Trophoblast cell (in vitro differentiated cells and primary cell): ENCODE results near the gene TBC1D16.
A peak's percentile ranks its signal among the peaks of the same experiment; 100 is the strongest.

Experiments used
- DNase-seq, 2 donors: peaks; one replicate each; pipeline ENCODE4 v3.0.0-alpha.2; 2016
- H2AFZ ChIP-seq: 2 replicates; pipeline ENCODE4 v1.6.1; 2013; ENCODE audit warnings: low read length, moderate library complexity, mild to moderate bottlenecking; ENCODE audit not compliant: insufficient read depth, poor library complexity
- H2AK5ac ChIP-seq: 2 replicates; pipeline ENCODE4 v1.6.1; 2013; ENCODE audit warnings: mild to moderate bottlenecking, low read length
- H2BK120ac ChIP-seq: 2 replicates; pipeline ENCODE4 v1.6.1; 2013; ENCODE audit warnings: low read length, mild to moderate bottlenecking, moderate library complexity; ENCODE audit not compliant: insufficient read depth, poor library complexity
- H2BK12ac ChIP-seq: 2 replicates; pipeline ENCODE4 v1.6.1; 2013; ENCODE audit warnings: mild to moderate bottlenecking, low read length, moderate library complexity
- H2BK5ac ChIP-seq: 2 replicates; pipeline ENCODE4 v1.6.1; 2013; ENCODE audit warnings: low read length, low read depth, moderate library complexity, mild to moderate bottlenecking; ENCODE audit not compliant: poor library complexity
- H3K14ac ChIP-seq: 2 replicates; pipeline ENCODE4 v1.6.1; 2013; ENCODE audit warnings: mild to moderate bottlenecking, low read length
- H3K18ac ChIP-seq: 2 replicates; pipeline ENCODE4 v1.6.1; 2013; ENCODE audit warnings: mild to moderate bottlenecking, low read length
- H3K23ac ChIP-seq: 2 replicates; pipeline ENCODE4 v1.6.1; 2013; ENCODE audit warnings: low read length
- H3K27ac ChIP-seq: 2 replicates; pipeline ENCODE4 v1.5.1; 2013; ENCODE audit warnings: low read depth, mild to moderate bottlenecking, inconsistent platforms, low read length, moderate library complexity
- H3K27me3 ChIP-seq: 2 replicates; pipeline ENCODE4 v1.6.1; 2013; ENCODE audit warnings: inconsistent platforms, mild to moderate bottlenecking, low read length, moderate library complexity; ENCODE audit not compliant: insufficient read depth
- H3K36me3 ChIP-seq, 2 experiments: 1 replicate in 1 of 2; 2 replicates in 1 of 2; pipeline ENCODE4 v1.6.1; 2013; ENCODE audit warnings: low read length in 2 of 2, mild to moderate bottlenecking in 2 of 2, moderate library complexity in 1 of 2; ENCODE audit not compliant: insufficient read depth in 2 of 2, control insufficient read depth in 1 of 2
- H3K4ac ChIP-seq: 2 replicates; pipeline ENCODE4 v1.6.1; 2013; ENCODE audit warnings: low read depth, mild to moderate bottlenecking, low read length, moderate library complexity
- H3K4me1 ChIP-seq, 2 experiments: 1 replicate in 1 of 2; 2 replicates in 1 of 2; pipeline ENCODE4 v1.6.1; 2013; ENCODE audit warnings: low read length in 2 of 2, mild to moderate bottlenecking in 2 of 2, moderate library complexity in 1 of 2; ENCODE audit not compliant: insufficient read depth in 2 of 2, control insufficient read depth in 1 of 2
- H3K4me2 ChIP-seq: 2 replicates; pipeline ENCODE4 v1.6.1; 2013; ENCODE audit warnings: inconsistent platforms, mild to moderate bottlenecking, low read length, moderate library complexity
- H3K4me3 ChIP-seq: 2 replicates; pipeline ENCODE4 v1.5.1; 2013; ENCODE audit warnings: mild to moderate bottlenecking, low read depth, low read length, inconsistent platforms
- H3K79me1 ChIP-seq: one replicate; pipeline ENCODE4 v1.6.1; 2013; ENCODE audit warnings: low read length
- H3K79me2 ChIP-seq: 2 replicates; pipeline ENCODE4 v1.6.1; 2013; ENCODE audit warnings: low read length, mild to moderate bottlenecking; ENCODE audit not compliant: control insufficient read depth, insufficient read depth, poor library complexity
- H3K9ac ChIP-seq: 2 replicates; pipeline ENCODE4 v1.6.1; 2013; ENCODE audit warnings: mild to moderate bottlenecking, low read length
- H3K9me3 ChIP-seq: 2 replicates; pipeline ENCODE4 v1.6.1; 2013; ENCODE audit warnings: low read depth, mild to moderate bottlenecking, control low read depth, inconsistent platforms, low read length; ENCODE audit not compliant: insufficient read depth
- H4K12ac ChIP-seq: 2 replicates; pipeline ENCODE4 v1.6.1; 2013; ENCODE audit warnings: low read depth, mild to moderate bottlenecking, low read length, moderate library complexity
- H4K8ac ChIP-seq: 2 replicates; pipeline ENCODE4 v1.6.1; 2013; ENCODE audit warnings: low read depth, mild to moderate bottlenecking, low read length, moderate library complexity
- H4K91ac ChIP-seq: one replicate; pipeline ENCODE4 v1.6.1; 2013; ENCODE audit warnings: low read depth, mild to moderate bottlenecking, low read length, moderate library complexity
- WGBS: extraction: QIAGEN DNeasy Blood & Tissue Kit; methylation state at CpG from one replicate; pipeline ENCODE4 v1.1.7; 2013; ENCODE audit warnings: missing lambda C conversion rate; ENCODE audit not compliant: insufficient read length, insufficient coverage; ENCODE audit errors: extremely low coverage; 5-methylcytosine and 5-hydroxymethylcytosine counted together

The TBC1D16 gene

DNA sequence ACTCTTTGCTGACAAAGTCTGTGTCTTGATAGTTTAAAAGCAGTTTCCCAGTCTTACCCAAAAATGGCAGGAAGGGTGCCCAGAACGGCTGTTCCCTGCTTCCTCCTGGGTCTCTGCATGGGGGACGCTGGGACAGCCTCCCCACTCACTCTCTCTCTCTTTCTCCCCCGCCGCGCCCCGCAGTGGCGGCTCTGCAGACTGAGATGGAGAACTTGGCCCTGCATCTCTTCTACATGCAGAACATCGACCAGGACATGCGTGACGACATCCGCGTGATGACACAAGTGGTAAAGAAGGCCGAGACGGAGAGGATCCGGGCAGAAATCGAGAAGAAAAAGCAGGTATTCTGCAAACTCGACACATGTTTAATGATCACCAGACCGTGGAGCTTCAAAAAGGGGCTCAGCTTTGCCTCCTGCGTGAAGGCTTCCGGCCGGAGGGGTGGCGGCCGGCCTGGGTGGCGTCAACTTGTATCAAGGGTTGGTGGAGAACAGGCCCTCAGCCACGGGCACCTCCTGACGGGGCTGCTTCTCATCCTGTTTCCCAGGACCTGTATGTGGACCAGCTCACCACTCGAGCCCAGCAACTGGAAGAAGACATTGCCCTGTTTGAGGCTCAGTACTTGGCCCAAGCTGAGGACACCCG is 22.8 kb upstream of the TBC1D16 start:
- H2BK120ac ChIP-seq: no peak overlapping the region
- H3K14ac ChIP-seq: no peak overlapping the region
- no peaks in the 10 kb centered on the region for H3K4me1 ChIP-seq
- H3K27ac ChIP-seq: no peak overlapping the region
- no peak overlapping the region for H3K4ac ChIP-seq
- no peak overlapping the region for H2AK5ac ChIP-seq
- H3K18ac ChIP-seq: no peak overlapping the region
- H2BK12ac ChIP-seq: no peak overlapping the region
- no peak overlapping the region for H3K9ac ChIP-seq
- no peaks in the 10 kb centered on the region for H3K79me2 ChIP-seq
- H3K4me3 ChIP-seq: no peak overlapping the region
- H4K8ac ChIP-seq: no peak overlapping the region
- H2BK5ac ChIP-seq: no peak overlapping the region
- H3K79me1 ChIP-seq: no peaks in the 10 kb centered on the region
- no peaks in the 10 kb centered on the region for H3K36me3 ChIP-seq
- no peaks in the 10 kb centered on the region for H3K27me3 ChIP-seq
- no CpG with 5 or more reads among the region's 28 CpGs for WGBS
- DNase-seq: no peak
- H3K23ac ChIP-seq: no peak overlapping the region
- H3K4me2 ChIP-seq: no peak overlapping the region
- no peaks in the 10 kb centered on the region for H3K9me3 ChIP-seq
- no peak overlapping the region for H4K91ac ChIP-seq
- no peak overlapping the region for H2AFZ ChIP-seq
- no peak overlapping the region for H4K12ac ChIP-seq

DNA sequence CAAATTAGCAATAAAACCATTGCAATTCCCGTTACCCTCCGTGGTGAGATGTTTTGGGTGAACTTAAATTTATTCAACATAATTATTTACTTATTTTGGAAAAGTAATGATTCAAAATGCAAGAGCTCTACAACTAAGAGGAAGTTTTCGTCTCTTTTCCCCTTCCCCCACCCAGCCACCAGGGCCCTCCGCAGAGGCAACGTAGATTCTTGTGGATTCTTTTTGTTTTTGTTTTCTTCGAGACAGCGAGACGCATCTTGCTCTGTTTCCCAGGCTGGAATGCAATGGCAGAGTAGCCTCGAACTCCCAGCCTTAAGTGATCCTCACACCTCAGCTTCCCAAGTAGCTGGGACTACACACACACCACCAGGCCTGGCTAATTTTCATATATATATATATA is 19.9 kb upstream of the TBC1D16 start:
- Histone ChIP-seq H3K27me3 (no peaks in the 10 kb centered on the region), H3K18ac (no peak overlapping the region), H3K4me1 (no peaks in the 10 kb centered on the region), H2AK5ac (no peak overlapping the region), H3K4me3 (no peak overlapping the region), H3K23ac (no peak overlapping the region), H3K4ac (no peak overlapping the region), H4K12ac (no peak overlapping the region), H3K9me3 (no peaks in the 10 kb centered on the region), H2BK5ac (no peak overlapping the region), H3K36me3 (no peaks in the 10 kb centered on the region), H3K14ac (no peak overlapping the region), H4K91ac (no peak overlapping the region), H3K79me2 (no peaks in the 10 kb centered on the region), H4K8ac (no peak overlapping the region), H3K27ac (no peak overlapping the region), H2AFZ (no peak overlapping the region), H2BK120ac (no peak overlapping the region), H3K9ac (no peak overlapping the region), H3K4me2 (no peak overlapping the region), H2BK12ac (no peak overlapping the region), H3K79me1 (no peaks in the 10 kb centered on the region)
- no peak for DNase-seq
- WGBS: no CpG with 5 or more reads among the region's 9 CpGs

DNA sequence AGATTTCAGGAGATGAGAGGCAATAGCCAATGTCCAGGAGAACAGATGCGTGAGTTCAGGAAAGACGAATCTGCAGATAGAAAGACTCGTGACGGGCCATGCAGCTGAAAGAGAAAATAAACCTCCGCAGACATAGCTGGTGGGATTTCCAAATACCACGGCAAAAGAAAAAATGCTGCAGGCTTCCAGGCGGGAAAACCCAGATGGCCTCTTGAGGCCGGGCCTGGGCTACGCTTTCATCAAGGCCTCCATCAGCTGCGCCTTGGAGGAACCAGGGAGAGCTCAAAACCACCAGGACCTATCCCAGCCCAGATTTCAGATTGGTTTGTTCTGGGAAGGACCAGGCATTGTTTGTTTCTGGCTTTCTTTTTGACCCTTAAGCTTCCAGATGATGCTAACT is 17.4 kb upstream of the TBC1D16 start:
- no peak overlapping the region for H4K12ac ChIP-seq
- H3K79me1 ChIP-seq: no peaks in the 10 kb centered on the region
- H2BK120ac ChIP-seq: no peak overlapping the region
- H3K18ac ChIP-seq: no peak overlapping the region
- H3K27ac ChIP-seq: no peak overlapping the region
- H3K4ac ChIP-seq: no peak overlapping the region
- H4K91ac ChIP-seq: no peak overlapping the region
- no peak overlapping the region for H2BK12ac ChIP-seq
- H3K9ac ChIP-seq: no peak overlapping the region
- peak in 1 of 2 donors; percentile 13 for DNase-seq
- no peak overlapping the region for H2AFZ ChIP-seq
- H3K4me1 ChIP-seq: no peaks in the 10 kb centered on the region
- no peak overlapping the region for H2BK5ac ChIP-seq
- H3K4me2 ChIP-seq: no peak overlapping the region
- H3K79me2 ChIP-seq: no peaks in the 10 kb centered on the region
- no peak overlapping the region for H2AK5ac ChIP-seq
- H3K23ac ChIP-seq: no peak overlapping the region
- H3K27me3 ChIP-seq: no peaks in the 10 kb centered on the region
- no peak overlapping the region for H3K4me3 ChIP-seq
- WGBS: no CpG with 5 or more reads among the region's 10 CpGs
- H3K14ac ChIP-seq: no peak overlapping the region
- no peak overlapping the region for H4K8ac ChIP-seq
- H3K9me3 ChIP-seq: no peaks in the 10 kb centered on the region
- H3K36me3 ChIP-seq: no peaks in the 10 kb centered on the region

DNA sequence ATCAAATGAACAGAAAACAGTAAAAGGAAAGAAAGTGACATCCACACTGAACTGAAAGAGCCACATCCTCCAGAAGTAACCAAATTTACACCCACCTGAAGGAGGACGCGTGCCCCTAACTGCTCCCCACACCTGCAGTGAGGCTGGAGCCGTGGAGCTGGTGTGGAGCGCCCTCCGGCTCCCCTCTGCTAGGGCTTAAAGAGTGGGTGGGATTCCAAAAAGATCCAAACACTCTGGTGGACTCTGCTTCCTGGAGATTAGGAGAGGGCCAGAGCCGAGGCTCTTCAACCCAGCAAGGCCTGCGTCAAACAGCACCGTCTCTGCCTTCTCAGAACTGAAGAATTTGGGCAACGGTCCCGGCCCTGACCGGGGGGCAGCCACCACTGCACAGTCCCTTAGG is 16.0 kb upstream of the TBC1D16 start:
- no peak overlapping the region for H4K8ac ChIP-seq
- no CpG with 5 or more reads among the region's 11 CpGs for WGBS

More for the DNA sequence above, 16.0 kb upstream of the TBC1D16 start:
- Histone ChIP-seq H3K36me3 (no peaks in the 10 kb centered on the region), H2BK5ac (no peak overlapping the region), H3K9ac (no peak overlapping the region), H2AK5ac (no peak overlapping the region), H3K4ac (no peak overlapping the region), H3K9me3 (no peaks in the 10 kb centered on the region), H2BK120ac (no peak overlapping the region), H4K91ac (no peak overlapping the region), H2AFZ (no peak overlapping the region), H3K18ac (no peak overlapping the region), H3K14ac (no peak overlapping the region), H3K79me2 (no peaks in the 10 kb centered on the region), H3K4me2 (no peak overlapping the region), H3K4me3 (no peak overlapping the region), H3K23ac (no peak overlapping the region), H3K79me1 (no peaks in the 10 kb centered on the region), H3K4me1 (no peaks in the 10 kb centered on the region), H4K12ac (no peak overlapping the region), H3K27ac (no peak overlapping the region), H2BK12ac (no peak overlapping the region), H3K27me3 (no peaks in the 10 kb centered on the region)
- no peak for DNase-seq
